K562 (cell line): ENCODE results near the gene IDUA. TPM values are rescaled to one million over a fixed set of nuclear protein-coding genes. Genes with fewer than 3 reads are reported as not detected.

Source experiments
- CBX3 ChIP-seq, 2 experiments: IDR thresholded peaks; 1 replicate in 1 of 2; 2 replicates in 1 of 2; pipeline ENCODE4 v1.6.1; 2012; ENCODE audit warnings: inconsistent platforms in 2 of 2, low read length in 2 of 2, borderline replicate concordance in 1 of 2, control low read depth in 1 of 2
- CXXC5 ChIP-seq: fragments of 250-450 bp; sonication (Bioruptor Pico); IDR thresholded peaks from 2 replicates; pipeline ENCODE4 v1.8.0; 2022; ENCODE audit warnings: inconsistent platforms, mild to moderate bottlenecking, moderate library complexity
- ETS1 ChIP-seq: conservative IDR thresholded peaks from 2 replicates; pipeline ENCODE4 v1.6.1; 2011; ENCODE audit warnings: low read depth, mild to moderate bottlenecking, low read length; ENCODE audit not compliant: control insufficient read depth
- ZKSCAN8 ChIP-seq: fragments of 200-800 bp; sonication (Bioruptor generic); IDR thresholded peaks from 2 replicates; pipeline ENCODE4 v1.6.1; 2016; ENCODE audit warnings: missing genetic modification characterization, missing compliant biosample characterization
- ZNF740 ChIP-seq, 3 experiments: fragments of 200-800 bp in 1 of 3; sonication (Bioruptor generic) in 1 of 3; sonication (generic) in 1 of 3; formaldehyde crosslinking in 1 of 3; IDR thresholded peaks; 2 replicates each; pipeline versions ENCODE4 v1.6.1 to v1.8.0; 2016 to 2022; ENCODE audit warnings: mild to moderate bottlenecking in 2 of 3, missing compliant biosample characterization in 2 of 3, missing genetic modification characterization in 2 of 3, missing genetic modification reagents in 1 of 3
- ZNF76 ChIP-seq: fragments of 250-450 bp; sonication (Bioruptor Pico); IDR thresholded peaks from 2 replicates; pipeline ENCODE4 v1.4.0; 2020; ENCODE audit warnings: mild to moderate bottlenecking, moderate library complexity, borderline replicate concordance
- polyA plus RNA-seq, 8 experiments: library from polyadenylated mRNA; depleted of rRNA in 4 of 8; stranded (reverse) in 5 of 8; unstranded in 3 of 8; fragments of >200 nt; fragmentation: Nextera tagmentation in 2 of 8; fragmentation: Illumina TruSeq in 1 of 8; extraction: Ambion mirVana in 2 of 8; extraction: Trizol in 1 of 8; gene quantifications; 2 replicates each; pipeline versions ENCODE4 v1.2.1 to v1.2.3, GENCODE V29; 2011 to 2014; ENCODE audit warnings: inconsistent platforms in 1 of 8, missing spikeins in 1 of 8
- total RNA-seq, 7 experiments: library from RNA; depleted of rRNA in 6 of 7; stranded (reverse); fragments of >200 nt in 6 of 7; fragmentation: Illumina TruSeq in 2 of 7; extraction: Trizol in 2 of 7; gene quantifications; 2 replicates each; pipeline versions ENCODE4 v1.2.1 to v1.2.3, GENCODE V29; 2011 to 2021; ENCODE audit warnings: low replicate concordance in 1 of 7
- TF ChIP-seq, protein P1 (sequence below): sonication (generic); formaldehyde crosslinking; IDR thresholded peaks from 2 replicates; pipeline ENCODE4 v1.8.0; 2023; ENCODE audit warnings: mild to moderate bottlenecking, missing genetic modification reagents
- TF ChIP-seq, protein P2 (sequence below), 3 experiments: fragments of 200-800 bp in 1 of 3; fragments of 250-450 bp in 1 of 3; fragments of 450-650 bp in 1 of 3; sonication (Bioruptor Pico) in 1 of 3; sonication (Bioruptor generic) in 1 of 3; formaldehyde crosslinking in 1 of 3; IDR thresholded peaks; 2 replicates each; pipeline versions ENCODE4 v1.6.1 to v1.8.0; 2016 to 2022; ENCODE audit warnings: mild to moderate bottlenecking in 2 of 3, missing genetic modification characterization in 2 of 3, missing compliant biosample characterization in 1 of 3, moderate library complexity in 1 of 3
- TF ChIP-seq, protein P3 (sequence below), 2 experiments: IDR thresholded peaks in 1 of 2; conservative IDR thresholded peaks in 1 of 2; 2 replicates each; pipeline ENCODE4 v1.6.1; 2016; ENCODE audit warnings: low read depth in 2 of 2, mild to moderate bottlenecking in 1 of 2, missing compliant biosample characterization in 1 of 2, missing genetic modification characterization in 1 of 2, moderate library complexity in 1 of 2

IDUA gene
- total and polyA plus RNA-seq, 9 of the 15 experiments (the other 6 are each of a cell fraction or from before 2014, with no cell fraction given): 0.04 to 16.1 (median 1.2) TPM

DNA sequence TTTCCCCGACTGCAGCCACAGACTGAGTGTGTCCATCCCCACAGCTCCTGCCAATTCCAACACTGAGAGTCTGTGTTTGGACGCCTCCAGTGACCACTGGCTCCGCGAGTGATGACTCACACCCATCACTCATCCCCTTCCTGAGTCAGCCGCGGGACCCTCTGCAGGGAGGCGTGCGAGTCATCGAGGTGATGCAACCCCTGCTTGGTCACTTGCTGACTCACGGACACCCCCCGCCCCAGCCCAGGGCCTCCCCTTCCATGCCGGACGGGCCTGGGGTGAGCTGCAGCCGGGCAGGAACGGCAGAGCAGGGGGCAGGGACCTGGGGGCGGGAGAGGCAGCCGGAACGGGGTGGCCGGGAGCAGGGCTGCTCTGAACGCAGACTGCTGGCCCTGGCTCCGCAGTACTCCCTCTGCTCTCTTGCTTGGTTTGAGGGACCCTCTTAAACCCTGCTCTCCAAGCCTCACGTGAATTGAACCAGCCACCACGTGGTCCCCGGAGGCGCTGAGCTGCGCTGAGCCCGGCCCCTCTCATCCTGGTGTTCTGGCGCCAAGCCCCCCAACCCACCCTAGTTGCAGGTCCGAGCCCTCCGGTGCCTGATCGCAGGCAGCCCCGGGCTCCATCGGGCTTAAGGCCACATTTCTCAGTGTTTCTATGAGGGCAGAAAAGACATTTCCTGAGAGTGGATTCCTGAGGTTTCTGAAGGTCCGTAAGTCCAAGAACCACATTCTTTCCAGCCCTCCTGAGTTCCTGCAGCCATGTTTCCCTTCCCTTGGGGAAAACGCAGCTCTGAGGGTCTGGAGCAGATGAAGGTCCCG, 57.0 kb downstream of the IDUA start (continued):
- TF ChIP-seq ZNF740 (CRISPR knock-in tag; IDR thresholded peaks at IDR 0.05) (peak; percentile 83; the same call in 1 of the 2 replicates), ZNF740 (tag; IDR thresholded peaks at IDR 0.05) (peak in 1 of 2 experiments; percentile 44; a peak in 1 of 4 replicates), ZNF76 (no peak), CXXC5 (CRISPR knock-in tag) (peak; percentile 84), ETS1 (peak; percentile 23; the same call in 1 of the 2 replicates), CBX3 (IDR thresholded peaks at IDR 0.05; ENCODE audit: borderline replicate concordance in 1 of 2, low read length in 2 of 2) (peak in 1 of 2 experiments; percentile 75; a peak in 1 of 3 replicates), ZKSCAN8 (CRISPR knock-in tag) (0 out of 2 replicates have a peak, but pooled peaks have one; percentile 47)
- TF ChIP-seq, protein P1, sequence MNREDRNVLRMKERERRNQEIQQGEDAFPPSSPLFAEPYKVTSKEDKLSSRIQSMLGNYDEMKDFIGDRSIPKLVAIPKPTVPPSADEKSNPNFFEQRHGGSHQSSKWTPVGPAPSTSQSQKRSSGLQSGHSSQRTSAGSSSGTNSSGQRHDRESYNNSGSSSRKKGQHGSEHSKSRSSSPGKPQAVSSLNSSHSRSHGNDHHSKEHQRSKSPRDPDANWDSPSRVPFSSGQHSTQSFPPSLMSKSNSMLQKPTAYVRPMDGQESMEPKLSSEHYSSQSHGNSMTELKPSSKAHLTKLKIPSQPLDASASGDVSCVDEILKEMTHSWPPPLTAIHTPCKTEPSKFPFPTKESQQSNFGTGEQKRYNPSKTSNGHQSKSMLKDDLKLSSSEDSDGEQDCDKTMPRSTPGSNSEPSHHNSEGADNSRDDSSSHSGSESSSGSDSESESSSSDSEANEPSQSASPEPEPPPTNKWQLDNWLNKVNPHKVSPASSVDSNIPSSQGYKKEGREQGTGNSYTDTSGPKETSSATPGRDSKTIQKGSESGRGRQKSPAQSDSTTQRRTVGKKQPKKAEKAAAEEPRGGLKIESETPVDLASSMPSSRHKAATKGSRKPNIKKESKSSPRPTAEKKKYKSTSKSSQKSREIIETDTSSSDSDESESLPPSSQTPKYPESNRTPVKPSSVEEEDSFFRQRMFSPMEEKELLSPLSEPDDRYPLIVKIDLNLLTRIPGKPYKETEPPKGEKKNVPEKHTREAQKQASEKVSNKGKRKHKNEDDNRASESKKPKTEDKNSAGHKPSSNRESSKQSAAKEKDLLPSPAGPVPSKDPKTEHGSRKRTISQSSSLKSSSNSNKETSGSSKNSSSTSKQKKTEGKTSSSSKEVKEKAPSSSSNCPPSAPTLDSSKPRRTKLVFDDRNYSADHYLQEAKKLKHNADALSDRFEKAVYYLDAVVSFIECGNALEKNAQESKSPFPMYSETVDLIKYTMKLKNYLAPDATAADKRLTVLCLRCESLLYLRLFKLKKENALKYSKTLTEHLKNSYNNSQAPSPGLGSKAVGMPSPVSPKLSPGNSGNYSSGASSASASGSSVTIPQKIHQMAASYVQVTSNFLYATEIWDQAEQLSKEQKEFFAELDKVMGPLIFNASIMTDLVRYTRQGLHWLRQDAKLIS (CRISPR knock-in tag): peak; percentile 92; the same call in 1 of the 2 replicates
- TF ChIP-seq, protein P2, sequence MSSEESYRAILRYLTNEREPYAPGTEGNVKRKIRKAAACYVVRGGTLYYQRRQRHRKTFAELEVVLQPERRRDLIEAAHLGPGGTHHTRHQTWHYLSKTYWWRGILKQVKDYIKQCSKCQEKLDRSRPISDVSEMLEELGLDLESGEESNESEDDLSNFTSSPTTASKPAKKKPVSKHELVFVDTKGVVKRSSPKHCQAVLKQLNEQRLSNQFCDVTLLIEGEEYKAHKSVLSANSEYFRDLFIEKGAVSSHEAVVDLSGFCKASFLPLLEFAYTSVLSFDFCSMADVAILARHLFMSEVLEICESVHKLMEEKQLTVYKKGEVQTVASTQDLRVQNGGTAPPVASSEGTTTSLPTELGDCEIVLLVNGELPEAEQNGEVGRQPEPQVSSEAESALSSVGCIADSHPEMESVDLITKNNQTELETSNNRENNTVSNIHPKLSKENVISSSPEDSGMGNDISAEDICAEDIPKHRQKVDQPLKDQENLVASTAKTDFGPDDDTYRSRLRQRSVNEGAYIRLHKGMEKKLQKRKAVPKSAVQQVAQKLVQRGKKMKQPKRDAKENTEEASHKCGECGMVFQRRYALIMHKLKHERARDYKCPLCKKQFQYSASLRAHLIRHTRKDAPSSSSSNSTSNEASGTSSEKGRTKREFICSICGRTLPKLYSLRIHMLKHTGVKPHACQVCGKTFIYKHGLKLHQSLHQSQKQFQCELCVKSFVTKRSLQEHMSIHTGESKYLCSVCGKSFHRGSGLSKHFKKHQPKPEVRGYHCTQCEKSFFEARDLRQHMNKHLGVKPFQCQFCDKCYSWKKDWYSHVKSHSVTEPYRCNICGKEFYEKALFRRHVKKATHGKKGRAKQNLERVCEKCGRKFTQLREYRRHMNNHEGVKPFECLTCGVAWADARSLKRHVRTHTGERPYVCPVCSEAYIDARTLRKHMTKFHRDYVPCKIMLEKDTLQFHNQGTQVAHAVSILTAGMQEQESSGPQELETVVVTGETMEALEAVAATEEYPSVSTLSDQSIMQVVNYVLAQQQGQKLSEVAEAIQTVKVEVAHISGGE (CRISPR knock-in tag; IDR thresholded peaks at IDR 0.05): peak in 1 of 3 experiments; percentile 78; a peak in 2 of 6 replicates
- TF ChIP-seq, protein P3, sequence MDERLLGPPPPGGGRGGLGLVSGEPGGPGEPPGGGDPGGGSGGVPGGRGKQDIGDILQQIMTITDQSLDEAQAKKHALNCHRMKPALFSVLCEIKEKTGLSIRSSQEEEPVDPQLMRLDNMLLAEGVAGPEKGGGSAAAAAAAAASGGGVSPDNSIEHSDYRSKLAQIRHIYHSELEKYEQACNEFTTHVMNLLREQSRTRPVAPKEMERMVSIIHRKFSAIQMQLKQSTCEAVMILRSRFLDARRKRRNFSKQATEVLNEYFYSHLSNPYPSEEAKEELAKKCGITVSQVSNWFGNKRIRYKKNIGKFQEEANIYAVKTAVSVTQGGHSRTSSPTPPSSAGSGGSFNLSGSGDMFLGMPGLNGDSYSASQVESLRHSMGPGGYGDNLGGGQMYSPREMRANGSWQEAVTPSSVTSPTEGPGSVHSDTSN (CRISPR knock-in tag; IDR thresholded peaks at IDR 0.05; ENCODE audit: low read depth): peak; percentile 86
- TF ChIP-seq, protein P3 (tag; conservative IDR thresholded peaks at IDR 0.05; ENCODE audit: low read depth): peak; percentile 96
